ENCODE data around the gene GPR15LG. TPM values are rescaled to one million over a fixed set of nuclear protein-coding genes. Genes with fewer than 3 reads are reported as not detected.

GPR15LG gene
- polyA plus RNA-seq, 2 donors, result 273 to 321 TPM

DNA sequence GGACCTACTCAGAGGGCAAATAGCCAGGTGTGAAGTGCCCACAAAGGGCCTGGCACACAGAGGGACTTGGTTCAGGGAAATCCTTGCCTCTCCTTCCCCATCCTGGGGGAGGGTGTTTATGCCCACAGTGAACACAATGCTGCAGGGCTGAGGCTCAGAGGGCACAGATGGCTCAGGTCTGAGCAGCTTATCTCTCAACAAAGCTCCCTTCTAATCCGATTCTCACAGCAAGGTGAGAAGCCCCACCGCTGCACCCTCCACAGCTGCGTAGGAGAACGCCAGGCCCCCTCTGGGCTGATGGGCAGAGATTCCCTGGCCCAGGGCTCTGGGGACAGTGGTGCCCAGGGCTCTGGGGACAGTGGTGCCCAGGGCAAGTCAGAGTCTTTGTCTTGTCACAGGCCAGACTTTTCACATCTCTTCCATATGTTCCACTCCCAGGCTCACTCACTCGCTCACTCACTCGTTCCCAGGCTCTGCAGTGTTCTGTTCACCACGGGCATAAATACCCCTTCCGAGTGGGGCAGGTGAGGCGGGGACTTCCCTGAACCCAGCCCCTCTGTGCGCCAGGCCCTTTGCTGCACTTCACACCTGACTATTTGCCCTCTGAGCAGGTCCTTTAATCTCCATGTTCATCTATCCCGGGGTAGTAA is 12.1 kb downstream of the GPR15LG start:
- Histone ChIP-seq H3K4me1 (ENCODE audit: control insufficient read depth in 2 of 2, insufficient read depth in 2 of 2, low read length in 1 of 2) (peaks cover 0 to 2% of the 10 kb centered on the region in 2 donors), H3K4me3 (ENCODE audit: low read depth in 1 of 2, low read length in 2 of 2) (no peak overlapping the region), H3K36me3 (ENCODE audit: control insufficient read depth in 2 of 2, insufficient read depth in 2 of 2, low read length in 1 of 2) (no peaks in the 10 kb centered on the region), H3K27me3 (ENCODE audit: control insufficient read depth in 1 of 2, insufficient read depth in 2 of 2, low read length in 2 of 2) (no peaks in the 10 kb centered on the region), H3K27ac (ENCODE audit: low read depth in 2 of 2, low read length in 1 of 2) (no peak overlapping the region), H3K9me3 (ENCODE audit: control insufficient read depth in 2 of 2, insufficient read depth in 1 of 2, low read depth in 1 of 2, low read length in 1 of 2) (no peaks in the 10 kb centered on the region)
- 74 to 75% methylated on average over 11 of the region's 11 CpGs for WGBS, 2 donors

DNA sequence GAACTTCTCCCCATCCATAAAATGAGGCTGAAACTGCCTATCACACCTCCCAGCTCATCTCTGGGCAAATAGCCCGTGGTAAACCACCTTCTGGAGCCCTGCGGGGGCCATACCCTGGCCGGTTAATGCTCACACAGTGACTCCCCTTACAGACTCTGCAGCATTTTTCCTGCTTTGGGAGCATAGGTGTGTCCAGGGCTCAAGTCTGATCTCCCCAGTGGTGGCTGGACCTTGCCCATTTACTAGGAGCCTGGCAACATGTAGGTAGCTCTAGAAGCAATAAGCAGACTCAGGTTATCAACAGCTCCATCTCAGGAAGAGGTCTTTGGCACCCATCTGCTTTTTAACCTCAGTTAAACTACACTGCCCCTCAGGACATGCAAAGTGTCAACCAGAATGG is 15.2 kb downstream of the GPR15LG start:
- Histone ChIP-seq H3K27me3 (ENCODE audit: control insufficient read depth in 1 of 2, insufficient read depth in 2 of 2, low read length in 2 of 2) (no peaks in the 10 kb centered on the region), H3K4me1 (ENCODE audit: control insufficient read depth in 2 of 2, insufficient read depth in 2 of 2, low read length in 1 of 2) (peaks cover 0 to 10% of the 10 kb centered on the region in 2 donors)

DNA sequence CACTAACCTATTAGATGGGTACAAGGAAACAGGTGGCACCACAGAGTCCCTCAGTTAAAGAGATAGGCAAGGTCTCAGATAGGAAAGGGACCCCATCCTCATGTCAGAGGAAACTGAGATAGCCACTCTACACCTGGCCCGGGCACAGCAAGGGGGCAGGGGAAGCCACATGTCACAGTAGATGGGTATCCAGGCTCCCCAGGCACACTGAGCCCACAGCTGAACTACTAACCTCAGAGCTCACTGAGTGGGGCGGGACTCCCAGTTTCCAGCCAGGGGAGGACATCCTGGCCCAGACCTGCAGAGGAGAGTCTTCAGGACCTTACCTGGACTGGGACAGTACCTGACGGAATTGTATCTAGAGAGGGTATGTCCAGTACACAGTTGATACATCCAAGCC is 17.0 kb downstream of the GPR15LG start:
- WGBS, 2 donors, result 71 to 87% methylated on average over 3 of the region's 3 CpGs
- no peaks in the 10 kb centered on the region for H3K36me3 ChIP-seq (ENCODE audit: control insufficient read depth in 2 of 2, insufficient read depth in 2 of 2, low read length in 1 of 2)
- H3K4me3 ChIP-seq (ENCODE audit: low read depth in 1 of 2, low read length in 2 of 2), result no peak overlapping the region
- no peak overlapping the region for H3K27ac ChIP-seq (ENCODE audit: low read depth in 2 of 2, low read length in 1 of 2)
- no peaks in the 10 kb centered on the region for H3K9me3 ChIP-seq (ENCODE audit: control insufficient read depth in 2 of 2, insufficient read depth in 1 of 2, low read depth in 1 of 2, low read length in 1 of 2)
- H3K4me1 ChIP-seq (ENCODE audit: control insufficient read depth in 2 of 2, insufficient read depth in 2 of 2, low read length in 1 of 2), result peaks cover 14 to 19% of the 10 kb centered on the region in 2 donors
- H3K27me3 ChIP-seq (ENCODE audit: control insufficient read depth in 1 of 2, insufficient read depth in 2 of 2, low read length in 2 of 2), result no peaks in the 10 kb centered on the region

More for the DNA sequence above, 15.2 kb downstream of the GPR15LG start:
- Histone ChIP-seq H3K9me3 (ENCODE audit: control insufficient read depth in 2 of 2, insufficient read depth in 1 of 2, low read depth in 1 of 2, low read length in 1 of 2) (no peaks in the 10 kb centered on the region), H3K27ac (ENCODE audit: low read depth in 2 of 2, low read length in 1 of 2) (no peak overlapping the region), H3K4me3 (ENCODE audit: low read depth in 1 of 2, low read length in 2 of 2) (no peak overlapping the region), H3K36me3 (ENCODE audit: control insufficient read depth in 2 of 2, insufficient read depth in 2 of 2, low read length in 1 of 2) (no peaks in the 10 kb centered on the region)
- 73 to 82% methylated on average over 3 of the region's 3 CpGs for WGBS, 2 donors

DNA sequence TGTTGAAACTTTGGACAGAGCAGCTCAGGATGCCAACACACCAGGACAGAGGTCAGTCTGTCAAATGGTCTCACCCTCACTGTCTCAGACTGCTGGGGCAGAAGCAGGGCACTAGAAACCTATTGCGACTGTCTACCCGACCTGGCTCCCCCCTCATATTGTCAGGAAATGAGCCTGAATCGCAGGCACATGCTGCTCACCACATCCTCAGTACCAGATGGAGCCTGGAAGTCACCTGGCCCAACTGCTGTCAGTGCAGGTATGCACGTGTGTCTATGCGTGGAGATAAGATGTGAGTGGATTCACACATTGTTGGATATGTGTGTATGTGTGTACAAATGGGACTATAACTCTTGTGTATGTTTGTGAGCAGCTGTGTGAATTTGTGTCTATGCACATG is 17.5 kb downstream of the GPR15LG start:
- Histone ChIP-seq H3K9me3 (ENCODE audit: control insufficient read depth in 2 of 2, insufficient read depth in 1 of 2, low read depth in 1 of 2, low read length in 1 of 2) (no peaks in the 10 kb centered on the region), H3K36me3 (ENCODE audit: control insufficient read depth in 2 of 2, insufficient read depth in 2 of 2, low read length in 1 of 2) (no peaks in the 10 kb centered on the region), H3K4me3 (ENCODE audit: low read depth in 1 of 2, low read length in 2 of 2) (no peak overlapping the region), H3K4me1 (ENCODE audit: control insufficient read depth in 2 of 2, insufficient read depth in 2 of 2, low read length in 1 of 2) (peaks cover 14 to 19% of the 10 kb centered on the region in 2 donors), H3K27ac (ENCODE audit: low read depth in 2 of 2, low read length in 1 of 2) (no peak overlapping the region), H3K27me3 (ENCODE audit: control insufficient read depth in 1 of 2, insufficient read depth in 2 of 2, low read length in 2 of 2) (no peaks in the 10 kb centered on the region)
- WGBS, 2 donors, result 54 to 59% methylated on average over 5 of the region's 5 CpGs

DNA sequence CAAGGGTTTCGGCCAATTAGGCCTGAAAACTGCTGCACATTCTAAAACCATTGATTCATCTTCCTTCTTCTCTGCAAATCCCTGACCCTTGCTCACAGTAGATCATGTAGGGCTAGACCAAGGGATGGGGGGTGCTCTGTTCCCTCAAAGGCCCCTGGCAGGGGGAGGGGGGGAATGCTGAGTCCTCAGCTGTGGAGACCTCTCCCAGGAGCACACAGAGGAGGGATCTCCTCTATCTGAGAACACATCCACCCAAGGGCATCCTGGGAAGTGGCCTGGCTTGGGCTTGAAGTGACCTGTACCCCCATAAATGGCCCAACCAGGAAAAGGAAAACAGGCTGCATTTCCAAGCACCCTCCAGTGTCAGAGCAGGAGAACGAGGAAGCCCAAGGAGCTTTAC is 19.7 kb downstream of the GPR15LG start:
- H3K4me1 ChIP-seq (ENCODE audit: control insufficient read depth in 2 of 2, insufficient read depth in 2 of 2, low read length in 1 of 2), result peaks cover 16 to 23% of the 10 kb centered on the region in 2 donors
- no peaks in the 10 kb centered on the region for H3K27me3 ChIP-seq (ENCODE audit: control insufficient read depth in 1 of 2, insufficient read depth in 2 of 2, low read length in 2 of 2)
- H3K27ac ChIP-seq (ENCODE audit: low read depth in 2 of 2, low read length in 1 of 2), result no peak overlapping the region
- no peaks in the 10 kb centered on the region for H3K9me3 ChIP-seq (ENCODE audit: control insufficient read depth in 2 of 2, insufficient read depth in 1 of 2, low read depth in 1 of 2, low read length in 1 of 2)
- no peaks in the 10 kb centered on the region for H3K36me3 ChIP-seq (ENCODE audit: control insufficient read depth in 2 of 2, insufficient read depth in 2 of 2, low read length in 1 of 2)
- 94 to 95% methylated on average over 2 of the region's 2 CpGs for WGBS, 2 donors
- H3K4me3 ChIP-seq (ENCODE audit: low read depth in 1 of 2, low read length in 2 of 2), result no peak overlapping the region

DNA sequence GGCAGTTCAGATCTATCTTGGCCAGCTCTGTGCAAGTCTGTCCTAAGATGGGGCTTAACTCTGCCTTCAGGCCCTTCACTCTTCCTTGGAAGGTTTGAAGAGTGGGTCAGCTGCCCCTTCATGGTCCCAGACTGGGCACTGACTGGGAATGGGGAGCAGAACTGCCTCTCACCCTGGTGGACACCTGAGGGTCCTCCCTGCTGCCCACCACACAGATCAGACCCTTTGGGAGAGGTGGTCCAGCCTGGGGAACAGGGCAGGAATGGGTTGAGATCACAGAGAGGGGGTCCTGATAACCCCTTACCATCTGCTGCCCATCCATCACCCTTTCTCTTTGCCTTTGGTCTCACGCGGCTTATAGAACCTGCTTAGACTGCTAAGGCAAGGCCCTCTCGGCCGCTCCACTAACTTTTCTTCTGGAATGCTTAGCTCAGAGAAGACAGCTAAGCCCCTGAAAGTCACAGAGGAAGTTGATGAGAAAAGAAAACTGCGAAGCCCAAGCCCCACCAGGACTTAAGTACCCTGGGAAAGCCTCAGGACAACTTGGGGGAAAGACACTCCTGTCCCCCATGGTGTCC is 20.3 kb downstream of the GPR15LG start:
- Histone ChIP-seq H3K27ac (ENCODE audit: low read depth in 2 of 2, low read length in 1 of 2) (no peak overlapping the region), H3K4me1 (ENCODE audit: control insufficient read depth in 2 of 2, insufficient read depth in 2 of 2, low read length in 1 of 2) (peaks cover 16 to 23% of the 10 kb centered on the region in 2 donors), H3K4me3 (ENCODE audit: low read depth in 1 of 2, low read length in 2 of 2) (peak overlapping the region; percentile 54 to 56), H3K27me3 (ENCODE audit: control insufficient read depth in 1 of 2, insufficient read depth in 2 of 2, low read length in 2 of 2) (no peaks in the 10 kb centered on the region), H3K9me3 (ENCODE audit: control insufficient read depth in 2 of 2, insufficient read depth in 1 of 2, low read depth in 1 of 2, low read length in 1 of 2) (no peaks in the 10 kb centered on the region), H3K36me3 (ENCODE audit: control insufficient read depth in 2 of 2, insufficient read depth in 2 of 2, low read length in 1 of 2) (no peaks in the 10 kb centered on the region)
- 32 to 41% methylated on average over 5 of the region's 5 CpGs for WGBS, 2 donors

DNA sequence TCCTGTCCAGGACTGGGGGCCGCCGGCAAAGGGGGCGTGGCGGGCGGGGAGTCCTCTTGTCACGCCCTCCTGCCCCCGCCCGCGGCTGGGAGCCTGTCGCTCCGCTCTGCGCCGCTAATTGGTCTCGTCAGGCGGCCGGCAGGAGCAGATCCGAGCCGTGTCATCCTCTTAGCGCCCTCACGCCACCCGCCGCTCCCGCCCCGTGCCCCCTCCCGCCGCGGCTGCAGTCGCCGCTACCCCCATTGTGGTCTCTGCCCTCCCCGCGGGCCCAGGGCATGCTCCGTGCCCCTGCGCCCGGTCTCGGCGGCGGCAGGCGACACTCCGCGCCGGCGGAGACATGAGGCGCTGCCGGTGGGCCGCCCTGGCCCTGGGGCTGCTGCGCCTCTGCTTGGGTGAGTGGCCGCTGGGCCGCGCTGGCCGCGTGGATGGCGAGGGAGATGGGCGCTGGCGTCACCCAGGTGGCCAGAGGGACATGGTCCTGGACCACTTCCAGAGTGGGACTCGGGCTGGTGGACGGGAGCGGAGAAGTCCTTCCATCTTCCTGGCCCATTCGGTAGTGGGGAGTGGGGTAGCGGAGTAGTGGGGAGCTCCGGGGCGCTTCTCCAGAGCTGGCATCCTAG is 20.9 kb downstream of the GPR15LG start, which contains the start of gene CDHR1:
Gene CDHR1 (plus strand): TSS at position 114 of the 620 bp plus-strand sequence. CDS start 224 bp downstream, at position 338.
- WGBS, 2 donors, result 0 to 1% methylated on average over 41 to 61 of the region's 61 CpGs
- Histone ChIP-seq H3K4me1 (ENCODE audit: control insufficient read depth in 2 of 2, insufficient read depth in 2 of 2, low read length in 1 of 2) (peaks cover 16 to 23% of the 10 kb centered on the region in 2 donors), H3K9me3 (ENCODE audit: control insufficient read depth in 2 of 2, insufficient read depth in 1 of 2, low read depth in 1 of 2, low read length in 1 of 2) (no peaks in the 10 kb centered on the region), H3K36me3 (ENCODE audit: control insufficient read depth in 2 of 2, insufficient read depth in 2 of 2, low read length in 1 of 2) (no peaks in the 10 kb centered on the region), H3K27ac (ENCODE audit: low read depth in 2 of 2, low read length in 1 of 2) (no peak within 1 kb of the TSS), H3K4me3 (ENCODE audit: low read depth in 1 of 2, low read length in 2 of 2) (peak within 1 kb of the TSS; percentile 54 to 56), H3K27me3 (ENCODE audit: control insufficient read depth in 1 of 2, insufficient read depth in 2 of 2, low read length in 2 of 2) (no peaks in the 10 kb centered on the region)

GRCh38 chr10:84195044-84195830 is 21.6 kb downstream of the GPR15LG start:
- Histone ChIP-seq H3K4me3 (ENCODE audit: low read depth in 1 of 2, low read length in 2 of 2) (peak overlapping the region; percentile 54 to 56), H3K4me1 (ENCODE audit: control insufficient read depth in 2 of 2, insufficient read depth in 2 of 2, low read length in 1 of 2) (peaks cover 16 to 23% of the 10 kb centered on the region in 2 donors), H3K27me3 (ENCODE audit: control insufficient read depth in 1 of 2, insufficient read depth in 2 of 2, low read length in 2 of 2) (no peaks in the 10 kb centered on the region), H3K36me3 (ENCODE audit: control insufficient read depth in 2 of 2, insufficient read depth in 2 of 2, low read length in 1 of 2) (no peaks in the 10 kb centered on the region), H3K9me3 (ENCODE audit: control insufficient read depth in 2 of 2, insufficient read depth in 1 of 2, low read depth in 1 of 2, low read length in 1 of 2) (no peaks in the 10 kb centered on the region), H3K27ac (ENCODE audit: low read depth in 2 of 2, low read length in 1 of 2) (no peak overlapping the region)
- 19 to 21% methylated on average over 43 of the region's 43 CpGs for WGBS, 2 donors

DNA sequence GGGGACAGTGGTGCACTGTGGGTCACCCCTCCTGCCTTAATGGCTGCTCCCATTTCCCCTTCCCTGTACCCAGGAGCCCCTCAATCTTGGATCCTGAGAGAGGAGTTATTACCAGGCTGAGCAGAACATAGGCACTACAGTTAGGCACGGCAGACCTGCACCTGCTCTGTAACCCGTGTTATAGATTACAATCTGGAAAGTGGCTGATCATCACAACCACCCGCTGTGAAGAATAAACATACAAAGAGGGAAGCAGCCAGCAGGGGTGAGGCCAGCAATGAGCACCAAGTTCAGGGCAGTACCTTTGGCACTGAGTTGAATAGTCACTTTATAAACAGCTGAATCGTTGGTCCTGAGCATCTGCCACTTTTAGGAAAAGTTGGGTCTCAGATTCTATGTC is 22.5 kb downstream of the GPR15LG start:
- H3K27me3 ChIP-seq (ENCODE audit: control insufficient read depth in 1 of 2, insufficient read depth in 2 of 2, low read length in 2 of 2), result no peaks in the 10 kb centered on the region
- 11 to 20% methylated on average over 4 of the region's 4 CpGs for WGBS, 2 donors
- H3K27ac ChIP-seq (ENCODE audit: low read depth in 2 of 2, low read length in 1 of 2), result no peak overlapping the region

More for the DNA sequence above, 22.5 kb downstream of the GPR15LG start:
- no peak overlapping the region for H3K4me3 ChIP-seq (ENCODE audit: low read depth in 1 of 2, low read length in 2 of 2)
- H3K36me3 ChIP-seq (ENCODE audit: control insufficient read depth in 2 of 2, insufficient read depth in 2 of 2, low read length in 1 of 2), result peaks cover 0 to 4% of the 10 kb centered on the region in 2 donors
- H3K4me1 ChIP-seq (ENCODE audit: control insufficient read depth in 2 of 2, insufficient read depth in 2 of 2, low read length in 1 of 2), result peaks cover 16 to 21% of the 10 kb centered on the region in 2 donors
- H3K9me3 ChIP-seq (ENCODE audit: control insufficient read depth in 2 of 2, insufficient read depth in 1 of 2, low read depth in 1 of 2, low read length in 1 of 2), result no peaks in the 10 kb centered on the region

All from esophagus (tissue), 2 donors.